A172 (cell line): Measurements from ENCODE around the gene LASP1. TPM values are rescaled to one million over a fixed set of nuclear protein-coding genes. Genes with fewer than 3 reads are reported as not detected.
A peak's percentile ranks its signal among the peaks of the same experiment; 100 is the strongest.

Experiments used
- DNase-seq: peaks from one replicate; pipeline ENCODE4 v3.0.0-alpha.2; 2015; ENCODE audit warnings: low spot score
- total RNA-seq: library from RNA; depleted of rRNA; stranded (reverse); fragments of >200 nt; shearing (Covaris generic); gene quantifications from 2 replicates; pipeline ENCODE4 v1.2.3, GENCODE V29; 2014

Gene LASP1
- total RNA-seq, 1 experiment from 2014 or later = 270 TPM

GRCh38 chr17:38868817-38869525 is 887 bp upstream of the LASP1 start:
- peak; percentile 91 for DNase-seq

- DNase-seq = peak; percentile 75
Measured at GRCh38 chr17:38870259-38871165, 654 bp downstream of the LASP1 start.

DNA sequence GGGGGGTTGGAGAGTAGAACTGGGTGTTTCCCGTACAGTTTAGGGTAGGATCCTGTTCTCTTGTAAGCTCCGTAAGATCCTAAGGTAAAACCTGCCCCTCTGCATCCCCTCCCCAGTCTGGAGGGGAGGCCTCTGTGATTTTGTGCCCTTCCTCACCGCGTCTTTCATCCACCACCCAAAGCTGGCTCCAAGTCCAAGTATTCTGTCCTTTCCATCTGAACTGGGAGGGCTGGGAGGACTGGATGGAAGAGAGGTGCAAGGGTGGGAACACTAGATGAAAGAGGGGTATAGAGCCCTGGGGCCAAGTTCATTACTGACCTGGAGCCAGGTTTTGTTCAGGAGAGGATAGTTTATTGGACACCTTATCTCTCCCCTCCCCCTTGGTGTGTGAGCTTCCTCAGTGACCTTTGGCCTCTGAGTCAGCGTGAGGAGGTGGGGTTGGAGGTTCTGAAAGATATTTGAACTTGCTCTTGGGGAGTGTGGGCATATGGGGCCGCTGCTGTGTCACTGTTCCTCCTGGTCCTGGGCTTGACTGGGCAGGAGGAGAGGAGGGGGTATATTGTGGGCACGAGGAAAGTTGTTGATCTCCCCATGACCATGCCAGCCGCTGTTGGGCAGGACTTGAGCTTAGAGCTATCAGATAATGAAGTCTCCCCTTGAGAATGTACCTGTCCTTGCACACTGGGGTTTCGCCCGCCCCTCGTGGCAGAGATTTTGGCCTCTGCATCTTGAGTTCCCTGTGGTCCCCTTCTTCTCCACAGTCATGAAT is 1.6 kb downstream of the LASP1 start:
- DNase-seq = peak; percentile 91

DNA sequence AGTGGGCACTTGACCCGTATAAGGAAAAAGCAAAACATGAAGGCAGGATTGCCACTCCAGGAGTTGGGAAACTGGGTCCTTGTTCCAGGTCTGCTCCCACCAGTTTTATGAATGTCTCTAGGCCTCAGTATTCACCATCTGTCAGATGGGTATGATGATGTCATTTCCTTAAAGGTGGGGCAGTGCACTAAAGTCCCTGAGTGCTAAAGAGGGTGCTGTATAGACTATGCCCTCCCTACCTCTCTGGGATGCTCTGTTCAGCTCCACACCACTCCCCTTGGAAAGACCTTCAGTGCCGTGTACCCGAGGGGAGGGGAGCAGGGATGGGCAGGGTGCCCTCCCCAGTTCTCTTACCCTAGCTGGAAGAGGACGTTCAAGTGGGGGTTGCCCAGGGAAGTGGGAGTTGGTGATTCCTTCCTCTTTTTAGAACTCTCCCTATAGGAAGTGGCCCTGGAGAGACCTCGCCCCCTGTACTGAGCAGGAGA is 2.2 kb downstream of the LASP1 start:
- DNase-seq = no peak

DNA sequence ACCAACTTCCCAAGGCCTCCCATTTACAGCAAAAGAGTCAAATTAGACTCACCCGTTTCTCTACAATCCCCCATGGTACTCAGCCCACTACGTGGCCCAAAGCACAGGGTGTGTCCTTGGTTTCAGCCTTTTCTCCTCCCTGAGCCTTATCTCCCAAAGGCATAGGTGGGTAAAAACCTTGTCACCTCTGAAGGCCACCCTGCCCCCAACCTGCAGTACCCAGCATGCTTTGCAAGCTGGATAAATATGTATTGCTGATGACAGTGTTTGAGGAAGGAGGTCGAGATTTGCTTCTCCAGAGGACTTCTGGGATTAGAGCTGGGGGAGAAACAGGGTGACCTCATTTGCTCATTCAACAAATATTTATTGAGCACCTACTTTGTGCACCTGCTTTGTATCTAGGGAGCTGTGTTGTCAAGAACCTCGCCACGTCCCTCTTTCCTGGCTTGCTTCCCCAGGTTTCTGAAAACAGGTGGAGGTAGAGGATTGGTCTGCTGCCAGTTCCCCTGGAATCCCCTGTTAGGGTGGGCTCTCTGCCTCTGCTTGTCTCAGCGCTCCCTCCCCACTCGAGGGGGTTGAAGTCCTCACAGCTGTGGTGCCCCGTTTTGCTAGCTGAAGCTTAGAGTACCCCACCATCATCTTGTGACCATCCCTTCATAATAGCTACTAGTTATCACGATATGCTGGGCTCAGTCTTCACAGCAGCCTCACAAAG is 3.0 kb downstream of the LASP1 start:
- DNase-seq = no peak

- peak; percentile 66 for DNase-seq
Measured at GRCh38 chr17:38873640-38874380, 4.0 kb downstream of the LASP1 start.

GRCh38 chr17:38874505-38875400 is 4.9 kb downstream of the LASP1 start:
- no peak for DNase-seq

- DNase-seq = no peak
Measured at GRCh38 chr17:38875477-38876075, 5.7 kb downstream of the LASP1 start.

DNA sequence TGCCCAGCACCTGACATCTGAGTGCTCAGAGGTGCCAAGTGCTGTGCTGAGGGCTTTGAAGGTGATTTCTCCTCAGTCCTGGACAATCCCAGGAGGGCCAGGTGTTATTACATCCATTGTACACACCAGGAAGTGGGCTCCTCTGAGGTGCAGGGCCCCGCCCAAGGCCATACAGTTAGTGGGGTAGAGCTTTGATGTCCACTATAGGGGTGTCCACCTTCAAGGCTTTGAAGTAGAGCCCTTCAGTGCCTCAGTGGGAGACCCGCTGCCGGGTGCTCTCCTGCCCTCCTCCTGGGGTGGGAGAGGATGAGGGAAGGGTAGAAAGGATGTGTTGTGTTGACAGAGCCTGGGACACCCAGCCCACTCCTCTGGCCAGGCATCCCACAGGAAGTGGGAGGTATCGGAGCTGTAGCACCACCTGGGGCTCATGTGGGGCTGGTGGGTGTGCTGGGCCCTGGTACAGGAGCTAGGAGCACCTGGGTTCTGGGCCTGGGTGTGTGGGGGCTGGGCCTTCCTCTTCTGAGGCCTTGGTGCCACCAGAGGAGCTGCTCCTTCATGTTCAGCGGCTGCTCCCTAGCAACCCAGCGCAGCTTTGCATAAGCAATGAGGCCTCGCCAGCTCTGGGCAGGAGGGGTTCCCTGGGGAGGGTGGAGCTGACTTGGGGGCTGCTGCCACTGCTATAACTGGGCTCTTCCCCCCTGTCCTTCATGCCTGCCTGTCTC is 7.4 kb downstream of the LASP1 start:
- DNase-seq = no peak

GRCh38 chr17:38879878-38880665 is 10.2 kb downstream of the LASP1 start:
- peak; percentile 98 for DNase-seq

GRCh38 chr17:38881600-38882191 is 11.8 kb downstream of the LASP1 start:
- no peak for DNase-seq

GRCh38 chr17:38882870-38883269 is 13.0 kb downstream of the LASP1 start:
- DNase-seq = no peak

DNA sequence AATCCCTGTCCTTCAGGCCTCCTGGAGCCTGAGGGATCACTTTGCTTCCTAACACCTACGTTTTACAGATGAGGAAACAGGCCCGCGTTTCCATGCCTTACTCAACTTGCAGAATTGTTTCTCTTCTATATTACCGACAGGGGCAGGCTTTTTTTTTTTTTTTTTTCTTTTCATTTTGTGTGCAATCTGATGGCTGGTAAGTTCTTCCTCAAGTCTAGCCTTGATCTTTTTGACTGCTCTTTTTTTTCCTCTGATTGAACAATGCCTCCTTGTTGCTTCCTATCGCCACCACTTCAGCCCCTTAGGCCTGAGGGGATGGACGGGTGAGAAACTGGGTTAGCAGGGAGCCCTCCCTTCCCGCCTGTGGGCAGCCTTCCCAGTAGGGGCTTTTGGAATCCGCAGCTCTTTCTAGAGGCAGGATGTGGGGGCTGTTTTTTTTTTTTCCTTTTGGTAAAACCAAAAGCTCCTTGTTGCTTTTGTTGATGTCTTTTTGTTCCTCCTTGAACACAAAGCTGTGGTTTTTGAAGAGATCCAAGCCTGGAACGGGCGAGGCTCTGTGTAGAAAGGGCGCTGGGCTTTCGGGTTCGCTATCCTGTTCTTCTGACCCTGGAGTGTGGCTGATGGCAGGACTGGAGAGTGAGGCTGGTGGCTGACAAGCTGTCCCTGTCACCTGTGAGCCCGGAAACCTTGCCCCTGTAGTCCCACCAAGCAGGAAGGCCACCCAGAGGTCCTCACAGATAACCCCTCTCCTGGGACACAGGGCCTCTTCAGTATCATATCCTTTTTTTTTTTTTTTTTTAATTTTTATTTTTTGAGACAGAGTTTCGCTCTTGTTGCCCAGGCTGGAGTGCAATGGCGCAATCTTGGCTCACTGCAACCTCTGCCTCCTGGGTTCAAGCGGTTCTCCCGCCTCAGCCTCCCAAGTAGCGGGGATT is 14.0 kb downstream of the LASP1 start:
- DNase-seq = no peak

DNA sequence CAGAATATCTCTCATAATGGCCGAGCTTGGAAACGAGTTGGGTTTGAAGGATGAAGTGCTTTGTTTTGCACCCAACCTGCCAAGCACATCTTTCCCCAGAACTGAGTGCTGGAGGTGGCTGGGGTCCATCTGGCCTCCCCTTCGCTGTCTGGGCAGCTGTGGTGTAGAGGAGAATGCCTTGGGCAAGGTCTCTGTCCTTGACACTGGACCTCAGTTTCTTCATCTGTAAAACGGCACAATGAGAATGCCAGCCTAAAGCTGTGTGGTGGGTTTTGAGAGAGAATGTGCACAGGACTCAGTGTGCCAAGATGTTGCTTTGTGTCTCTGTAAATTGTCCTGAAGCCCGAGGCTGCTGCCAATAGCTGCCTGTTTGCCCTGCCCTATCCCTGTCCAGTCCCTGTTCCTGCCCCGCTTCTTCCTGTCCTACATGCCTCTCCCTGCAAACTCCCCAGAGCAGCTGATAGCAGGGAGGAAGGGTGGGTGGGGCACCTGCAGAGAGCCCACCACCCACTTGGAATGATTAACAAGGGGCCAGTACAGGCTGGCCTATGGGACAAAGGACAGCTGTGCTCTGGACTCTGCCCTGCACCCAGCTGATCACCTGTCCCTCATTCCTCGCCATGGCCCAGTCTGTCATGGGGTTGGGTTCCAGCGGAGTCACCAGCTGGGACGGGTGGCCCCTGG is 15.3 kb downstream of the LASP1 start:
- DNase-seq = no peak
